HepG2 (cell line): ENCODE data around the gene DGCR8. TPM values are rescaled to one million over a fixed set of nuclear protein-coding genes. Genes with fewer than 3 reads are reported as not detected.
A peak's percentile ranks its signal among the peaks of the same experiment; 100 is the strongest.

Experiments used
- ATF7-NPFF ChIP-seq: sonication (generic); formaldehyde crosslinking; IDR thresholded peaks from 2 replicates; pipeline ENCODE4 v1.8.1; 2023; ENCODE audit warnings: mild to moderate bottlenecking, low read depth, missing genetic modification reagents, moderate library complexity
- ATRX ChIP-seq: sonication (generic); formaldehyde crosslinking; IDR thresholded peaks from 2 replicates; pipeline ENCODE4 v1.4.0; 2020; ENCODE audit warnings: missing genetic modification reagents, borderline replicate concordance
- CBFB ChIP-seq: sonication (generic); formaldehyde crosslinking; IDR thresholded peaks from 2 replicates; pipeline ENCODE4 v1.4.0; 2020; ENCODE audit warnings: missing genetic modification reagents
- CBX5 ChIP-seq: sonication (generic); formaldehyde crosslinking; IDR thresholded peaks from 2 replicates; pipeline ENCODE4 v1.4.0; 2020; ENCODE audit warnings: missing genetic modification reagents, borderline replicate concordance
- CCDC6 ChIP-seq: sonication (generic); formaldehyde crosslinking; IDR thresholded peaks from 2 replicates; pipeline ENCODE4 v1.8.1; 2022; ENCODE audit warnings: mild to moderate bottlenecking, missing genetic modification reagents, moderate library complexity
- CENPT ChIP-seq: sonication (generic); formaldehyde crosslinking; IDR thresholded peaks from 2 replicates; pipeline ENCODE4 v1.8.0; 2022; ENCODE audit warnings: low read depth, mild to moderate bottlenecking, moderate library complexity, missing genetic modification reagents
- FOXA3 ChIP-seq: IDR thresholded peaks from 2 replicates; pipeline ENCODE4 v1.6.1; 2016; ENCODE audit warnings: missing genetic modification reagents, missing compliant biosample characterization
- MEIS2 ChIP-seq: sonication (generic); formaldehyde crosslinking; IDR thresholded peaks from 2 replicates; pipeline ENCODE4 v1.9.0; 2021; ENCODE audit warnings: mild to moderate bottlenecking, missing genetic modification reagents
- REL ChIP-seq: sonication (generic); formaldehyde crosslinking; conservative IDR thresholded peaks from 2 replicates; pipeline ENCODE4 v1.8.0; 2022; ENCODE audit warnings: mild to moderate bottlenecking, missing genetic modification reagents, moderate library complexity
- SAFB2 ChIP-seq: sonication (generic); formaldehyde crosslinking; IDR thresholded peaks from 2 replicates; pipeline ENCODE4 v1.5.1; 2020; ENCODE audit warnings: missing genetic modification reagents, low read depth, mild to moderate bottlenecking, borderline replicate concordance
- SMARCC2 ChIP-seq: fragments of 450-650 bp; IDR thresholded peaks from 2 replicates; pipeline ENCODE4 v1.6.1; 2017; ENCODE audit warnings: antibody characterized with exemption, mild to moderate bottlenecking
- SNAI1 ChIP-seq: sonication (generic); formaldehyde crosslinking; IDR thresholded peaks from 2 replicates; pipeline ENCODE4 v1.5.0; 2020; ENCODE audit warnings: mild to moderate bottlenecking, missing genetic modification reagents, borderline replicate concordance
- SRSF9 ChIP-seq: fragments of 200-400 bp; formaldehyde crosslinking; IDR thresholded peaks from 2 replicates; pipeline ENCODE4 v1.6.1; 2018; ENCODE audit warnings: borderline replicate concordance, mild to moderate bottlenecking, low read depth, low read length; ENCODE audit not compliant: insufficient read depth, poor library complexity, severe bottlenecking
- TAF1 ChIP-seq: sonication (generic); formaldehyde crosslinking; IDR thresholded peaks from 2 replicates; pipeline ENCODE4 v1.4.0; 2020; ENCODE audit warnings: missing genetic modification reagents
- TOE1 ChIP-seq: sonication (generic); formaldehyde crosslinking; IDR thresholded peaks from 2 replicates; pipeline ENCODE4 v1.4.0; 2020; ENCODE audit warnings: mild to moderate bottlenecking, missing genetic modification reagents
- UBTF ChIP-seq: sonication (generic); formaldehyde crosslinking; IDR thresholded peaks from 2 replicates; pipeline ENCODE4 v1.4.0; 2020; ENCODE audit warnings: mild to moderate bottlenecking, missing genetic modification reagents
- ZBTB39 ChIP-seq: sonication (generic); formaldehyde crosslinking; IDR thresholded peaks from 2 replicates; pipeline ENCODE4 v1.5.0; 2020; ENCODE audit warnings: missing genetic modification reagents
- ZNF138 ChIP-seq: sonication (generic); formaldehyde crosslinking; IDR thresholded peaks from 2 replicates; pipeline ENCODE4 v1.5.0; 2020; ENCODE audit warnings: mild to moderate bottlenecking, low read depth, missing genetic modification reagents
- ZNF430 ChIP-seq: sonication (generic); formaldehyde crosslinking; IDR thresholded peaks from 2 replicates; pipeline ENCODE4 v1.9.0; 2021; ENCODE audit warnings: mild to moderate bottlenecking, missing genetic modification reagents
- ZNF446 ChIP-seq: sonication (generic); formaldehyde crosslinking; IDR thresholded peaks from 2 replicates; pipeline ENCODE4 v1.5.0; 2020; ENCODE audit warnings: mild to moderate bottlenecking, missing genetic modification reagents
- ZNF605 ChIP-seq: sonication (generic); formaldehyde crosslinking; IDR thresholded peaks from 2 replicates; pipeline ENCODE4 v1.8.0; 2022; ENCODE audit warnings: mild to moderate bottlenecking, missing genetic modification reagents
- ZNF740 ChIP-seq: sonication (generic); formaldehyde crosslinking; IDR thresholded peaks from 2 replicates; pipeline ENCODE4 v1.4.0; 2020; ENCODE audit warnings: missing genetic modification reagents
- ZNF75D ChIP-seq: sonication (generic); formaldehyde crosslinking; IDR thresholded peaks from 2 replicates; pipeline ENCODE4 v1.8.1; 2023; ENCODE audit warnings: missing genetic modification reagents, mild to moderate bottlenecking, borderline replicate concordance
- ZSCAN9 ChIP-seq: IDR thresholded peaks from 2 replicates; pipeline ENCODE4 v1.6.1; 2016; ENCODE audit warnings: borderline replicate concordance
- polyA plus RNA-seq, 8 experiments: library from polyadenylated mRNA; depleted of rRNA in 3 of 8; stranded (reverse) in 7 of 8; unstranded in 1 of 8; fragments of >200 nt; fragmentation: Illumina TruSeq in 4 of 8; extraction: Trizol in 4 of 8; gene quantifications; 2 replicates each; pipeline versions ENCODE4 v1.2.1 to v1.2.3, GENCODE V29; 2011 to 2016; ENCODE audit warnings: low read depth in 4 of 8, missing spikeins in 1 of 8, mixed read lengths in 1 of 8; ENCODE audit not compliant: insufficient read depth in 1 of 8
- total RNA-seq, 5 experiments: library from RNA; depleted of rRNA; stranded (reverse); fragments of >200 nt; fragmentation: Illumina TruSeq; extraction: Trizol; gene quantifications; 2 replicates each; pipeline ENCODE4 v1.2.3, GENCODE V29; 2016; ENCODE audit warnings: low read depth in 1 of 5

Gene DGCR8
- total and polyA plus RNA-seq, 2 of the 13 experiments (the other 11 are each of a cell fraction or from before 2014, with no cell fraction given), result 10.2 to 23.2 TPM

- TF ChIP-seq SRSF9, result no peak
- TF ChIP-seq CCDC6 (CRISPR knock-in tag), result peak; percentile 92
- 0 out of 2 replicates have a peak, but pooled peaks have one; percentile 67 for TF ChIP-seq MEIS2
- TF ChIP-seq SMARCC2, result no peak
- TF ChIP-seq ATRX (CRISPR knock-in tag), result no peak
- TF ChIP-seq SAFB2 (CRISPR knock-in tag), result 0 out of 2 replicates have a peak, but pooled peaks have one; percentile 55
- peak; percentile 97; the same call in 1 of the 2 replicates for TF ChIP-seq ATF7-NPFF
- TF ChIP-seq SNAI1, result 0 out of 2 replicates have a peak, but pooled peaks have one; percentile 14
- peak; percentile 62; the same call in 1 of the 2 replicates for TF ChIP-seq REL (CRISPR knock-in tag)
- peak; percentile 51; the same call in 1 of the 2 replicates for TF ChIP-seq CBX5 (CRISPR knock-in tag)
- peak; percentile 90; the same call in 1 of the 2 replicates for TF ChIP-seq CENPT
- TF ChIP-seq FOXA3 (CRISPR knock-in tag), result peak; percentile 75
- peak; percentile 89 for TF ChIP-seq TAF1
- TF ChIP-seq ZNF605 (CRISPR knock-in tag), result peak; percentile 75; the same call in 1 of the 2 replicates
- TF ChIP-seq ZNF740 (CRISPR knock-in tag), result no peak
- TF ChIP-seq UBTF (CRISPR knock-in tag), result peak; percentile 52; the same call in 1 of the 2 replicates
- TF ChIP-seq ZNF430 (CRISPR knock-in tag), result peak; percentile 91
- peak; percentile 83 for TF ChIP-seq ZSCAN9 (CRISPR knock-in tag)
- TF ChIP-seq TOE1 (CRISPR knock-in tag), result 0 out of 2 replicates have a peak, but pooled peaks have one; percentile 68
- TF ChIP-seq CBFB (CRISPR knock-in tag), result 0 out of 2 replicates have a peak, but pooled peaks have one; percentile 73
- TF ChIP-seq ZNF75D, result no peak
- no peak for TF ChIP-seq ZNF446 (CRISPR knock-in tag)
- TF ChIP-seq ZNF138 (CRISPR knock-in tag), result peak; percentile 64
- no peak for TF ChIP-seq ZBTB39
Measured at GRCh38 chr22:20079745-20080444, at the start of gene DGCR8 (continued).
